GM23338 (cell line): Measurements from ENCODE around the gene PHF10. TPM values are rescaled to one million over a fixed set of nuclear protein-coding genes. Genes with fewer than 3 reads are reported as not detected.

ENCODE experiments used
- ATAC-seq: fragments of 200-7000 bp; cut with Tn5 transposase; 3 replicates; pipeline ENCODE4 v1.9.1; 2020
- DNase-seq: peaks from one replicate; pipeline ENCODE4 v3.0.0-alpha.2; 2015; ENCODE audit warnings: low spot score
- H2AFZ ChIP-seq: fragments of 200-600 bp; sonication (generic); 2 replicates; pipeline ENCODE4 v1.8.0; 2016; ENCODE audit warnings: antibody characterized with exemption, mild to moderate bottlenecking, moderate library complexity
- H3F3A ChIP-seq: fragments of 200-600 bp; sonication (generic); replicated peaks from 2 replicates; pipeline ENCODE4 v1.8.0; 2017; ENCODE audit warnings: antibody characterized with exemption, mixed run types, low read depth
- H3K27ac ChIP-seq: fragments of 200-600 bp; sonication (generic); 2 replicates; pipeline ENCODE4 v1.6.1; 2016; ENCODE audit warnings: low read depth
- H3K27me3 ChIP-seq: fragments of 200-600 bp; sonication (generic); 2 replicates; pipeline ENCODE4 v1.8.0; 2016; ENCODE audit warnings: mild to moderate bottlenecking, mixed run types, moderate library complexity; ENCODE audit not compliant: insufficient read depth
- H3K36me3 ChIP-seq: fragments of 200-600 bp; sonication (generic); 2 replicates; pipeline ENCODE4 v1.8.0; 2016; ENCODE audit warnings: mild to moderate bottlenecking; ENCODE audit not compliant: insufficient read depth
- H3K4me1 ChIP-seq: fragments of 200-600 bp; sonication (generic); 2 replicates; pipeline ENCODE4 v1.8.0; 2016; ENCODE audit warnings: mild to moderate bottlenecking, moderate library complexity; ENCODE audit not compliant: insufficient read depth
- H3K4me2 ChIP-seq: fragments of 200-600 bp; sonication (generic); 2 replicates; pipeline ENCODE4 v1.7.1; 2017; ENCODE audit warnings: mixed run types
- H3K4me3 ChIP-seq: fragments of 200-600 bp; sonication (generic); 2 replicates; pipeline ENCODE4 v1.6.1; 2016; ENCODE audit warnings: mixed run types
- H3K79me2 ChIP-seq: fragments of 200-600 bp; sonication (generic); replicated peaks from 2 replicates; pipeline ENCODE4 v1.8.0; 2017; ENCODE audit warnings: mild to moderate bottlenecking; ENCODE audit not compliant: insufficient read depth
- H3K9me2 ChIP-seq: fragments of 200-600 bp; sonication (generic); 2 replicates; pipeline ENCODE4 v1.8.0; 2017; ENCODE audit not compliant: insufficient read depth
- H4K20me1 ChIP-seq: fragments of 200-600 bp; sonication (generic); replicated peaks from 2 replicates; pipeline ENCODE4 v1.8.0; 2017; ENCODE audit warnings: mild to moderate bottlenecking; ENCODE audit not compliant: insufficient read depth
- H3K27ac Mint-ChIP-seq: 2 replicates; pipeline ENCODE4 v1.8.0; 2020; ENCODE audit warnings: inconsistent platforms, mild to moderate bottlenecking, moderate library complexity, mixed read lengths
- H3K27me3 Mint-ChIP-seq: 3 replicates; pipeline ENCODE4 v1.8.0; 2022; ENCODE audit warnings: low read depth, mild to moderate bottlenecking, moderate library complexity, mixed read lengths, inconsistent platforms; ENCODE audit not compliant: insufficient read depth, poor library complexity
- H3K36me3 Mint-ChIP-seq: 3 replicates; pipeline ENCODE4 v1.8.0; 2021; ENCODE audit warnings: low read depth, mild to moderate bottlenecking, inconsistent platforms, moderate library complexity, mixed read lengths
- H3K4me1 Mint-ChIP-seq: 3 replicates; pipeline ENCODE4 v1.8.0; 2020; ENCODE audit warnings: mild to moderate bottlenecking, inconsistent platforms, mixed read lengths
- H3K4me3 Mint-ChIP-seq: 3 replicates; pipeline ENCODE4 v1.8.0; 2021; ENCODE audit warnings: moderate library complexity, mild to moderate bottlenecking, inconsistent platforms, mixed read lengths
- H3K9me3 Mint-ChIP-seq: 3 replicates; pipeline ENCODE4 v1.8.0; 2020; ENCODE audit warnings: moderate library complexity, mild to moderate bottlenecking, inconsistent platforms, mixed read lengths
- EZH2 ChIP-seq: fragments of 200-600 bp; sonication (generic); IDR thresholded peaks from one replicate; pipeline ENCODE4 v1.8.0; 2017; ENCODE audit warnings: antibody characterized with exemption, mild to moderate bottlenecking, low read depth; ENCODE audit not compliant: unreplicated experiment
- EZH2phosphoT487 ChIP-seq: fragments of 200-600 bp; sonication (generic); IDR thresholded peaks from one replicate; pipeline ENCODE4 v1.8.1; 2018; ENCODE audit warnings: antibody characterized with exemption; ENCODE audit not compliant: unreplicated experiment
- NANOG ChIP-seq: IDR thresholded peaks from 2 replicates; pipeline ENCODE4 v1.6.1; 2016; ENCODE audit warnings: antibody characterized with exemption, borderline replicate concordance
- POLR2AphosphoS5 ChIP-seq: IDR thresholded peaks from 2 replicates; pipeline ENCODE4 v1.6.1; 2016; ENCODE audit warnings: antibody characterized with exemption, low read depth
- ZNF114 ChIP-seq: fragments of 250-450 bp; sonication (Bioruptor Pico); IDR thresholded peaks from 2 replicates; pipeline ENCODE4 v1.5.0; 2020; ENCODE audit warnings: mild to moderate bottlenecking, moderate library complexity
- polyA plus RNA-seq: library from polyadenylated mRNA; unstranded; fragments of >200 nt; fragmentation: Nextera tagmentation; extraction: Ambion mirVana; gene quantifications from 2 replicates; pipeline ENCODE4 v1.2.1, GENCODE V29; 2016
- total RNA-seq: library from RNA; depleted of rRNA; stranded (reverse); fragments of >200 nt; shearing (Covaris generic); gene quantifications from 2 replicates; pipeline ENCODE4 v1.2.3, GENCODE V29; 2014
- TF ChIP-seq, protein P1 (sequence below): IDR thresholded peaks from 2 replicates; pipeline ENCODE4 v1.6.1; 2016; ENCODE audit warnings: antibody characterized with exemption
- TF ChIP-seq, protein P2 (sequence below): fragments of 250-450 bp; sonication (Bioruptor Pico); IDR thresholded peaks from 2 replicates; pipeline ENCODE4 v1.5.0; 2020; ENCODE audit warnings: mild to moderate bottlenecking, moderate library complexity
- TF ChIP-seq, protein P3 (sequence below), 2 experiments: fragments of 200-600 bp in 1 of 2; sonication (generic) in 1 of 2; conservative IDR thresholded peaks; 2 replicates each; pipeline versions ENCODE4 v1.5.1 to v1.6.1; 2016 to 2017; ENCODE audit warnings: antibody characterized with exemption in 2 of 2, low read depth in 2 of 2, mild to moderate bottlenecking in 2 of 2, moderate library complexity in 1 of 2

The PHF10 gene
- total and polyA plus RNA-seq, 2 experiments from 2014 or later: 16.5 to 44.7 TPM

DNA sequence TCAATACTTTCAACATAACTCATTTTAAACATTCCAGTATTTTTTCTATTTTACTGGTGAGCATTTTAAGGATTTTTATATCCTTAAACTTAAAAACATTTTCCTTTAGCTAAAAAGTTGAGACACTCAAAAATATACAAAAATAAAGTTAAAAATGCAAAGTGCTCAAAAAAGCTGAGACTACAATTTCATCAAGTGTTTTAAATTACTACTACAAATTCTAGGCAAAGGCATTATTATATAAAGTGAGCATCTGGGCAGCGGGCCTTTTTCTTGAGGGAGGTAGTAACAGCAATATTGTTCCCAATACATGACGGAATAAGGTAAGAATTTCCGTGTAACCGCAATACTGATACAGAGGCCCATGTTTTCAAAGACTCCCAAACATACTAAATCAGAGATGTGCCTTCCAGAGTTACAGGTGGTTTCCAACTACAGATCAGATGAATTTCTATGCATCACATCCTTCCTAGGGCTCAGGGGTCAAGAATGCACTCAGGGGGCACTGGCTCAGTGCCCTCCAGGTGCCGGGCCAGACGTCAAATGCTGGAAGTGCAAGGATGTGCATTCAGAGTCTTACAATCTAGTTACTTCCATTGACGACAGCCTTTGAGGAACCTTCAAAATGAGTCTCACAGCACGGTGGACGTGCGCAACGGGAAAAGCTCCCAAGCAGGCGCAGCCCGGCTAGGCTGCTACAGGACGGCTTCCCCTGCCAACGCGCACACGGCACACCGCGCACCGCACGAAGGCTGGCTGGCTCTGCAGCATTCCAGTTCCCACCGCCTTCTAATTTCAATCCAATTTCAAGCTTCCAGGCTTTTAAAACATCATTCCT lies 1.7 kb downstream of the PHF10 start:
- ATAC-seq (peak; percentile 61), DNase-seq (peak; percentile 66)
- TF ChIP-seq ZNF114 (CRISPR knock-in tag) (no peak), EZH2 (no peak), EZH2phosphoT487 (no peak), POLR2AphosphoS5 (no peak), NANOG (no peak)
- TF ChIP-seq, protein P1, sequence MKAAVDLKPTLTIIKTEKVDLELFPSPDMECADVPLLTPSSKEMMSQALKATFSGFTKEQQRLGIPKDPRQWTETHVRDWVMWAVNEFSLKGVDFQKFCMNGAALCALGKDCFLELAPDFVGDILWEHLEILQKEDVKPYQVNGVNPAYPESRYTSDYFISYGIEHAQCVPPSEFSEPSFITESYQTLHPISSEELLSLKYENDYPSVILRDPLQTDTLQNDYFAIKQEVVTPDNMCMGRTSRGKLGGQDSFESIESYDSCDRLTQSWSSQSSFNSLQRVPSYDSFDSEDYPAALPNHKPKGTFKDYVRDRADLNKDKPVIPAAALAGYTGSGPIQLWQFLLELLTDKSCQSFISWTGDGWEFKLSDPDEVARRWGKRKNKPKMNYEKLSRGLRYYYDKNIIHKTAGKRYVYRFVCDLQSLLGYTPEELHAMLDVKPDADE: no peak
- TF ChIP-seq, protein P2, sequence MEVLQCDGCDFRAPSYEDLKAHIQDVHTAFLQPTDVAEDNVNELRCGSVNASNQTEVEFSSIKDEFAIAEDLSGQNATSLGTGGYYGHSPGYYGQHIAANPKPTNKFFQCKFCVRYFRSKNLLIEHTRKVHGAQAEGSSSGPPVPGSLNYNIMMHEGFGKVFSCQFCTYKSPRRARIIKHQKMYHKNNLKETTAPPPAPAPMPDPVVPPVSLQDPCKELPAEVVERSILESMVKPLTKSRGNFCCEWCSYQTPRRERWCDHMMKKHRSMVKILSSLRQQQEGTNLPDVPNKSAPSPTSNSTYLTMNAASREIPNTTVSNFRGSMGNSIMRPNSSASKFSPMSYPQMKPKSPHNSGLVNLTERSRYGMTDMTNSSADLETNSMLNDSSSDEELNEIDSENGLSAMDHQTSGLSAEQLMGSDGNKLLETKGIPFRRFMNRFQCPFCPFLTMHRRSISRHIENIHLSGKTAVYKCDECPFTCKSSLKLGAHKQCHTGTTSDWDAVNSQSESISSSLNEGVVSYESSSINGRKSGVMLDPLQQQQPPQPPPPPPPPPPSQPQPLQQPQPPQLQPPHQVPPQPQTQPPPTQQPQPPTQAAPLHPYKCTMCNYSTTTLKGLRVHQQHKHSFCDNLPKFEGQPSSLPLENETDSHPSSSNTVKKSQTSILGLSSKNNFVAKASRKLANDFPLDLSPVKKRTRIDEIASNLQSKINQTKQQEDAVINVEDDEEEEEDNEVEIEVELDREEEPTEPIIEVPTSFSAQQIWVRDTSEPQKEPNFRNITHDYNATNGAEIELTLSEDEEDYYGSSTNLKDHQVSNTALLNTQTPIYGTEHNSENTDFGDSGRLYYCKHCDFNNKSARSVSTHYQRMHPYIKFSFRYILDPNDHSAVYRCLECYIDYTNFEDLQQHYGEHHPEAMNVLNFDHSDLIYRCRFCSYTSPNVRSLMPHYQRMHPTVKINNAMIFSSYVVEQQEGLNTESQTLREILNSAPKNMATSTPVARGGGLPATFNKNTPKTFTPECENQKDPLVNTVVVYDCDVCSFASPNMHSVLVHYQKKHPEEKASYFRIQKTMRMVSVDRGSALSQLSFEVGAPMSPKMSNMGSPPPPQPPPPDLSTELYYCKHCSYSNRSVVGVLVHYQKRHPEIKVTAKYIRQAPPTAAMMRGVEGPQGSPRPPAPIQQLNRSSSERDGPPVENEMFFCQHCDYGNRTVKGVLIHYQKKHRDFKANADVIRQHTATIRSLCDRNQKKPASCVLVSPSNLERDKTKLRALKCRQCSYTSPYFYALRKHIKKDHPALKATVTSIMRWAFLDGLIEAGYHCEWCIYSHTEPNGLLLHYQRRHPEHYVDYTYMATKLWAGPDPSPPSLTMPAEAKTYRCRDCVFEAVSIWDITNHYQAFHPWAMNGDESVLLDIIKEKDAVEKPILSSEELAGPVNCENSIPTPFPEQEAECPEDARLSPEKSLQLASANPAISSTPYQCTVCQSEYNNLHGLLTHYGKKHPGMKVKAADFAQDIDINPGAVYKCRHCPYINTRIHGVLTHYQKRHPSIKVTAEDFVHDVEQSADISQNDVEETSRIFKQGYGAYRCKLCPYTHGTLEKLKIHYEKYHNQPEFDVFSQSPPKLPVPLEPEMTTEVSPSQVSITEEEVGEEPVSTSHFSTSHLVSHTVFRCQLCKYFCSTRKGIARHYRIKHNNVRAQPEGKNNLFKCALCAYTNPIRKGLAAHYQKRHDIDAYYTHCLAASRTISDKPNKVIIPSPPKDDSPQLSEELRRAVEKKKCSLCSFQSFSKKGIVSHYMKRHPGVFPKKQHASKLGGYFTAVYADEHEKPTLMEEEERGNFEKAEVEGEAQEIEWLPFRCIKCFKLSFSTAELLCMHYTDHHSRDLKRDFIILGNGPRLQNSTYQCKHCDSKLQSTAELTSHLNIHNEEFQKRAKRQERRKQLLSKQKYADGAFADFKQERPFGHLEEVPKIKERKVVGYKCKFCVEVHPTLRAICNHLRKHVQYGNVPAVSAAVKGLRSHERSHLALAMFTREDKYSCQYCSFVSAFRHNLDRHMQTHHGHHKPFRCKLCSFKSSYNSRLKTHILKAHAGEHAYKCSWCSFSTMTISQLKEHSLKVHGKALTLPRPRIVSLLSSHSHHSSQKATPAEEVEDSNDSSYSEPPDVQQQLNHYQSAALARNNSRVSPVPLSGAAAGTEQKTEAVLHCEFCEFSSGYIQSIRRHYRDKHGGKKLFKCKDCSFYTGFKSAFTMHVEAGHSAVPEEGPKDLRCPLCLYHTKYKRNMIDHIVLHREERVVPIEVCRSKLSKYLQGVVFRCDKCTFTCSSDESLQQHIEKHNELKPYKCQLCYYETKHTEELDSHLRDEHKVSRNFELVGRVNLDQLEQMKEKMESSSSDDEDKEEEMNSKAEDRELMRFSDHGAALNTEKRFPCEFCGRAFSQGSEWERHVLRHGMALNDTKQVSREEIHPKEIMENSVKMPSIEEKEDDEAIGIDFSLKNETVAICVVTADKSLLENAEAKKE (CRISPR knock-in tag): no peak
- TF ChIP-seq, protein P3, sequence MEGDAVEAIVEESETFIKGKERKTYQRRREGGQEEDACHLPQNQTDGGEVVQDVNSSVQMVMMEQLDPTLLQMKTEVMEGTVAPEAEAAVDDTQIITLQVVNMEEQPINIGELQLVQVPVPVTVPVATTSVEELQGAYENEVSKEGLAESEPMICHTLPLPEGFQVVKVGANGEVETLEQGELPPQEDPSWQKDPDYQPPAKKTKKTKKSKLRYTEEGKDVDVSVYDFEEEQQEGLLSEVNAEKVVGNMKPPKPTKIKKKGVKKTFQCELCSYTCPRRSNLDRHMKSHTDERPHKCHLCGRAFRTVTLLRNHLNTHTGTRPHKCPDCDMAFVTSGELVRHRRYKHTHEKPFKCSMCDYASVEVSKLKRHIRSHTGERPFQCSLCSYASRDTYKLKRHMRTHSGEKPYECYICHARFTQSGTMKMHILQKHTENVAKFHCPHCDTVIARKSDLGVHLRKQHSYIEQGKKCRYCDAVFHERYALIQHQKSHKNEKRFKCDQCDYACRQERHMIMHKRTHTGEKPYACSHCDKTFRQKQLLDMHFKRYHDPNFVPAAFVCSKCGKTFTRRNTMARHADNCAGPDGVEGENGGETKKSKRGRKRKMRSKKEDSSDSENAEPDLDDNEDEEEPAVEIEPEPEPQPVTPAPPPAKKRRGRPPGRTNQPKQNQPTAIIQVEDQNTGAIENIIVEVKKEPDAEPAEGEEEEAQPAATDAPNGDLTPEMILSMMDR (conservative IDR thresholded peaks at IDR 0.05; ENCODE audit: low read depth in 2 of 2): no peak
- H3K4me1 Mint-ChIP-seq: peaks cover 38% of the 10 kb centered on the region
- H2AFZ ChIP-seq: peak overlapping the region; percentile 87
- H3K9me3 Mint-ChIP-seq: no peaks in the 10 kb centered on the region
- H3K27me3 ChIP-seq: peaks cover 11% of the 10 kb centered on the region
- peak overlapping the region; percentile 94 for H3K4me2 ChIP-seq
- H3K27me3 Mint-ChIP-seq: peaks cover 14% of the 10 kb centered on the region
- H3K4me1 ChIP-seq: peaks cover 26% of the 10 kb centered on the region
- H3K4me3 ChIP-seq: peak overlapping the region; percentile 89
- no peaks in the 10 kb centered on the region for H3K9me2 ChIP-seq
- no peak overlapping the region for H3K27ac ChIP-seq
- peaks cover 4% of the 10 kb centered on the region for H3K36me3 Mint-ChIP-seq
- H3K4me3 Mint-ChIP-seq: peak overlapping the region; percentile 87
- H3K27ac Mint-ChIP-seq: 0 out of 2 replicates have a peak overlapping the region, but pooled peaks have one; percentile 18
- peaks cover 58% of the 10 kb centered on the region for H3K79me2 ChIP-seq
- no peaks in the 10 kb centered on the region; the same call in 1 of the 2 replicates for H3F3A ChIP-seq
- peaks cover 33% of the 10 kb centered on the region for H4K20me1 ChIP-seq
- H3K36me3 ChIP-seq: peaks cover 3% of the 10 kb centered on the region; the same call in 1 of the 2 replicates
